ENCODE data around the gene PSME3.

- TF ChIP-seq POLR2A (IDR thresholded peaks at IDR 0.05; ENCODE audit: low read length): no peak
- no peak for TF ChIP-seq GATA1 (IDR thresholded peaks at IDR 0.05; ENCODE audit: low read depth, low read length)
These were observed 13.2 kb upstream of the PSME3 start for GRCh38 chr17:42819939-42820535.
